Stomach (tissue), 9 donors: Measurements from ENCODE around the gene DNAH11. TPM values are rescaled to one million over a fixed set of nuclear protein-coding genes. Genes with fewer than 3 reads are reported as not detected.

Source experiments
- DNase-seq, 2 donors: peaks; one replicate each; pipeline versions ENCODE4 v3.0.0 to v3.0.0-alpha.2; 2013 to 2019
- H3K27ac ChIP-seq, 5 donors: fragments of 200-600 bp in 4 of 5; sonication (generic) in 4 of 5; one replicate each; pipeline ENCODE4 v1.5.1; 2013 to 2019; ENCODE audit warnings: mild to moderate bottlenecking in 1 of 5, moderate library complexity in 1 of 5
- H3K27me3 ChIP-seq, 3 donors: fragments of 200-600 bp; sonication (generic); one replicate each; pipeline ENCODE4 v1.5.1; 2017 to 2019; ENCODE audit warnings: mixed run types in 1 of 3
- H3K36me3 ChIP-seq, 4 donors: fragments of 200-600 bp; sonication (generic); 1 replicate in 3 of 4; 2 replicates in 1 of 4; pipeline ENCODE4 v1.5.1; 2016 to 2019
- H3K4me1 ChIP-seq, 4 donors: fragments of 200-600 bp; sonication (generic); one replicate each; pipeline ENCODE4 v1.5.1; 2016 to 2019
- H3K4me3 ChIP-seq, 4 donors: fragments of 200-600 bp; sonication (generic) in 3 of 4; one replicate each; pipeline ENCODE4 v1.5.1; 2016 to 2019; ENCODE audit warnings: mild to moderate bottlenecking in 1 of 4
- H3K9me3 ChIP-seq, 4 donors: fragments of 200-600 bp; sonication (generic); one replicate each; pipeline ENCODE4 v1.5.1; 2016 to 2019
- EP300 ChIP-seq: sonication (generic); formaldehyde crosslinking; IDR thresholded peaks from one replicate; pipeline ENCODE4 v1.6.1; 2017; ENCODE audit warnings: antibody characterized with exemption
- POLR2A ChIP-seq, 4 donors: fragments of 450-650 bp; IDR thresholded peaks; one replicate each; pipeline ENCODE4 v1.6.1; 2016; ENCODE audit warnings: antibody characterized with exemption in 4 of 4, control low read depth in 2 of 4, mild to moderate bottlenecking in 1 of 4, moderate library complexity in 1 of 4
- POLR2AphosphoS5 ChIP-seq, 3 donors: sonication (generic); formaldehyde crosslinking; IDR thresholded peaks; one replicate each; pipeline ENCODE4 v1.6.1; 2016; ENCODE audit warnings: antibody characterized with exemption in 3 of 3
- WGBS, 5 donors: extraction: QIAGEN DNeasy Blood & Tissue Kit in 3 of 5; methylation state at CpG; one replicate each; pipeline versions ENCODE4 v1.1.5 to v1.1.7; 2013 to 2018; 5-methylcytosine and 5-hydroxymethylcytosine counted together
- intact Hi-C: fragments of 100-400 bp; cut with DNase I; formaldehyde crosslinking; loops from one replicate; pipeline ENCODE4 v1.15.1; 2023; ENCODE audit warnings: low total_unique reads
- polyA plus RNA-seq, 3 donors: library from polyadenylated mRNA; stranded (reverse); fragments of 200-250 nt; gene quantifications; one replicate each; pipeline ENCODE4 v1.2.3, GENCODE V29; 2013
- total RNA-seq, 5 donors: library from RNA; depleted of rRNA; stranded (reverse); fragments of >200 nt; gene quantifications; one replicate each; pipeline versions ENCODE4 v1.1.0 to v1.2.3, GENCODE V29; 2014 to 2016
- TF ChIP-seq, protein P1 (sequence below), 7 experiments: fragments of 450-650 bp in 4 of 7; fragments of 200-600 bp in 3 of 7; sonication (generic) in 3 of 7; IDR thresholded peaks; one replicate each; pipeline ENCODE4 v1.5.1; 2016 to 2019; ENCODE audit warnings: antibody characterized with exemption in 7 of 7, control low read depth in 2 of 7, mild to moderate bottlenecking in 1 of 7
- donor health status: healthy with polysubstance abuse.
- donor health status: Bipolar disorder and iron deficiency.
- donor health status: healthy.

The DNAH11 gene
- total and polyA plus RNA-seq, 8 donors: under 0.01 to 2.6 (median 0.45) TPM; not detected in 1

DNA sequence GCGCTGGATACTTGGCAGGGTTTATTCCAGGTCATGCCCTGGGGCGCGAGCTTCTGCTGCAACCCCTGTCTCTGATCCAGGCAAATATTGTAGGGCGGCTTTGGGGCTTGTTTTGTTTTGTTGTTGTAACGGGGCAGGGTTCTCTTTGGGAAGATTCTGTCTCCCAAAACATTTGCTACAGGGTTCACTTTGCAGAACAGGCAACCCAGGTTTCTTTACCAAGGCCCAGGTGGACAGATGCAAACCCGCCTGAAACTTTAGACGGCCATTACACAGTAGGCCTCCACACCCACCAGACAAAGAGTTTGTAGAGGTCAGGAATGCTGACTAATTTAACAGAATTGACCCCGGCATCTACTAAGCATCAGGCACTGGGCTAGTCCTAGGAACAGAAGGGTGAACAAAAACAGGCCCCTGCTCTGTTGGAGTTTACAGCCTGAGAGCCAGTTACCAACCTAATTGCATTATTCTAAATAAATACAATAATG is 403.4 kb downstream of the DNAH11 start:
- intact Hi-C loops: no loop called here
- H3K27ac ChIP-seq: peak overlapping the region; percentile 86 to 91 (median 87)

DNA sequence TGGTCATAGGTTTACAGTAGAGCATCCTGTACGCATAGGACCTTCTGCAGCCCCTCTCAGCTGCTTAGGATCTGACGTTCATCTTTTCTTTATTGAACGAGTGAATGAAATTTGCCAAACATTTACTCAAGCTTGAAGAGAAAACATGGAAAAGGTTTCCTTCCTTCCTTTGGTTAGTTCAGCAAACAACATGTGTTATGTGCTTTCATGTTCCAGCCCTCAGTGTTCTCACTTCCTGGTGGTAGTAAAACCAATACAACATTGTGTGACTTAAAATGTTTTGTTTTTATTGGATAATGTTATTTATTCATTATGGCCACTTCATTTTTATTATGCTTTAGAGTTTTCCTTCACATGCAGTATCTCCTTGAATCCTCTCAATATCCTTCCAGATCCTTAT is 404.2 kb downstream of the DNAH11 start:
- intact Hi-C loops: no loop called here
- no peak overlapping the region for H3K4me3 ChIP-seq
- H3K9me3 ChIP-seq: no peaks in the 10 kb centered on the region
- TF ChIP-seq, protein P1, sequence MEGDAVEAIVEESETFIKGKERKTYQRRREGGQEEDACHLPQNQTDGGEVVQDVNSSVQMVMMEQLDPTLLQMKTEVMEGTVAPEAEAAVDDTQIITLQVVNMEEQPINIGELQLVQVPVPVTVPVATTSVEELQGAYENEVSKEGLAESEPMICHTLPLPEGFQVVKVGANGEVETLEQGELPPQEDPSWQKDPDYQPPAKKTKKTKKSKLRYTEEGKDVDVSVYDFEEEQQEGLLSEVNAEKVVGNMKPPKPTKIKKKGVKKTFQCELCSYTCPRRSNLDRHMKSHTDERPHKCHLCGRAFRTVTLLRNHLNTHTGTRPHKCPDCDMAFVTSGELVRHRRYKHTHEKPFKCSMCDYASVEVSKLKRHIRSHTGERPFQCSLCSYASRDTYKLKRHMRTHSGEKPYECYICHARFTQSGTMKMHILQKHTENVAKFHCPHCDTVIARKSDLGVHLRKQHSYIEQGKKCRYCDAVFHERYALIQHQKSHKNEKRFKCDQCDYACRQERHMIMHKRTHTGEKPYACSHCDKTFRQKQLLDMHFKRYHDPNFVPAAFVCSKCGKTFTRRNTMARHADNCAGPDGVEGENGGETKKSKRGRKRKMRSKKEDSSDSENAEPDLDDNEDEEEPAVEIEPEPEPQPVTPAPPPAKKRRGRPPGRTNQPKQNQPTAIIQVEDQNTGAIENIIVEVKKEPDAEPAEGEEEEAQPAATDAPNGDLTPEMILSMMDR (IDR thresholded peaks at IDR 0.05): no peak
- TF ChIP-seq POLR2AphosphoS5 (IDR thresholded peaks at IDR 0.05): peak in 1 of 3 donors; percentile 74
- no peaks in the 10 kb centered on the region for H3K36me3 ChIP-seq
- H3K4me1 ChIP-seq: peaks cover 12 to 56% (median 40%) of the 10 kb centered on the region in 4 donors
- peak overlapping the region; percentile 46 to 91 (median 86) for H3K27ac ChIP-seq
- DNase-seq: peak in 1 of 2 donors; percentile 55
- no peaks in the 10 kb centered on the region for H3K27me3 ChIP-seq
- 23 to 39% (median 35%) methylated on average over 3 of the region's 3 CpGs for WGBS, 5 donors

More for the DNA sequence above, 403.4 kb downstream of the DNAH11 start:
- TF ChIP-seq POLR2A (IDR thresholded peaks at IDR 0.05): no peak
- no peak for TF ChIP-seq EP300
- TF ChIP-seq POLR2AphosphoS5 (IDR thresholded peaks at IDR 0.05): no peak
- TF ChIP-seq, protein P1 (IDR thresholded peaks at IDR 0.05): no peak
- Histone ChIP-seq H3K9me3 (no peaks in the 10 kb centered on the region), H3K4me1 (peaks cover 12 to 64% (median 48%) of the 10 kb centered on the region in 4 donors), H3K27me3 (no peaks in the 10 kb centered on the region), H3K36me3 (no peaks in the 10 kb centered on the region), H3K4me3 (peak overlapping the region; percentile 63 to 77 (median 67))
- DNase-seq: no peak
- WGBS, 5 donors: 6 to 19% (median 14%) methylated on average over 7 to 8 of the region's 8 CpGs

DNA sequence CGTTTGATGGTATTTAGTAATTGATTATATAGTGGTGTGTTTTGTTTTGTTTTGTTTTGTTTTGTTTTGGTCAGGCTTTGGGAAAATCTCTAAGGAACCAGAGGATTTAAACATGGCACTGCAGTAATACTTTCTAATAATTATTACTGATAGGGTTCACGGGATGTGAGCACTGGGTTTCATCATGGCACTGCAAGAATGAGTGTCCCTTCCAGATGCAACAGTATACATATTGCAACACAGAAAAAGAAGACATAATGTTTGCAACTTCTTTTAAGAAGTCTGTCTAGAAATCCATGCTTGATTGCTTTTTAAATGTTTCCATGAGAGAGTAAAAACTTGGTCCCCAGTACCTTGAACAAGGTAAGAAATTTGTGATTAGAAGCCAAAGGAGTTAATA is 405.1 kb downstream of the DNAH11 start:
- Histone ChIP-seq H3K9me3 (no peaks in the 10 kb centered on the region), H3K36me3 (no peaks in the 10 kb centered on the region), H3K4me3 (no peak overlapping the region), H3K27me3 (no peaks in the 10 kb centered on the region), H3K27ac (peak overlapping the region in 1 of 5 donors; percentile 86), H3K4me1 (peaks cover 6 to 47% (median 32%) of the 10 kb centered on the region in 4 donors)
- TF ChIP-seq, protein P1 (IDR thresholded peaks at IDR 0.05): no peak
- no peak for TF ChIP-seq POLR2A (IDR thresholded peaks at IDR 0.05)
- no peak for TF ChIP-seq POLR2AphosphoS5 (IDR thresholded peaks at IDR 0.05)
- no peak for TF ChIP-seq EP300
- intact Hi-C loops: no loop called here
- no peak for DNase-seq
- 49 to 63% (median 55%) methylated on average over 2 of the region's 2 CpGs for WGBS, 5 donors

DNA sequence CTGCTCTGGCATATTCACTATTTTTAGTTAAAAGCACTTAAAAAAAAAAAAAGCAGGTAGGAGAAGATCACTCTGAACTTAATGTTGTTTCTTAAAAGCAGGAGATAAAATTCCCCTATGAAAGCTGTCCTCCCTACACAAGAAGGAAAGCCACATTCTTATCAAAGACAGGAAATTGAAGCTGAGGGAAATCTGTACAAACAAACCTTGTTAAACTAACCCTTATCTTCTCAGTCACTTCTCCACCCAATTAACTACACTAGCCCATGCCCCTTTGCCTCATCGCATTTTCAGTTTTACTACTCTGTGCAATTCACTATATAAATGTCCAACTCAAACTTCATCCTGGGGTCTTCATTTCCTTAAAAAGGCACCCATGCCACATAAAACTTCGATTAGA is 405.5 kb downstream of the DNAH11 start:
- H3K27me3 ChIP-seq: no peaks in the 10 kb centered on the region
- DNase-seq: no peak
- no peaks in the 10 kb centered on the region for H3K36me3 ChIP-seq
- H3K4me1 ChIP-seq: peaks cover 2 to 43% (median 30%) of the 10 kb centered on the region in 4 donors
- WGBS, 5 donors: 63 to 80% (median 71%) methylated on average over 2 of the region's 2 CpGs
- intact Hi-C loops: no loop called here
- no peaks in the 10 kb centered on the region for H3K9me3 ChIP-seq
- H3K27ac ChIP-seq: no peak overlapping the region
- TF ChIP-seq POLR2A (IDR thresholded peaks at IDR 0.05) (no peak), POLR2AphosphoS5 (IDR thresholded peaks at IDR 0.05) (no peak), EP300 (no peak)
- TF ChIP-seq, protein P1 (IDR thresholded peaks at IDR 0.05): no peak
- no peak overlapping the region for H3K4me3 ChIP-seq
